SH-SY5Y (cell line): Measurements from ENCODE around the gene CMTM4.

Experiments used
- GATA2 ChIP-seq: IDR thresholded peaks from 2 replicates; pipeline ENCODE4 v1.6.1; 2011; ENCODE audit warnings: mild to moderate bottlenecking, low read depth, low read length
- GATA3 ChIP-seq: IDR thresholded peaks from 2 replicates; pipeline ENCODE4 v1.6.1; 2011; ENCODE audit warnings: low read depth, mild to moderate bottlenecking, low read length, moderate library complexity

GRCh38 chr16:66714654-66715307 is 18.2 kb upstream of the CMTM4 start:
- TF ChIP-seq GATA3: no peak
- no peak for TF ChIP-seq GATA2
